Neuronal stem cell (in vitro differentiated cells): ENCODE measurements around the gene GATAD2B.

Experiments used
- DNase-seq: peaks from one replicate; pipeline ENCODE4 v3.0.0-alpha.2; 2013; ENCODE audit warnings: low spot score
- H2AFZ ChIP-seq: one replicate; pipeline ENCODE4 v1.6.1; 2013; ENCODE audit warnings: mild to moderate bottlenecking, low read length, inconsistent platforms
- H2AK5ac ChIP-seq: 2 replicates; pipeline ENCODE4 v1.6.1; 2013; ENCODE audit warnings: low read depth, mild to moderate bottlenecking, inconsistent platforms, low read length, moderate library complexity, mixed read lengths
- H2BK120ac ChIP-seq: 2 replicates; pipeline ENCODE4 v1.6.1; 2013; ENCODE audit warnings: low read depth, mild to moderate bottlenecking, inconsistent platforms, low read length, moderate library complexity, mixed read lengths
- H2BK12ac ChIP-seq: one replicate; pipeline ENCODE4 v1.6.1; 2013; ENCODE audit warnings: low read length, inconsistent platforms
- H2BK15ac ChIP-seq: 2 replicates; pipeline ENCODE4 v1.6.1; 2013; ENCODE audit warnings: mild to moderate bottlenecking, low read length, inconsistent platforms, mixed read lengths
- H2BK5ac ChIP-seq: one replicate; pipeline ENCODE4 v1.6.1; 2013; ENCODE audit warnings: inconsistent platforms, mild to moderate bottlenecking, low read length, moderate library complexity
- H3K14ac ChIP-seq: one replicate; pipeline ENCODE4 v1.6.1; 2013; ENCODE audit warnings: low read length, inconsistent platforms
- H3K18ac ChIP-seq: 2 replicates; pipeline ENCODE4 v1.6.1; 2013; ENCODE audit warnings: low read length, inconsistent platforms
- H3K23ac ChIP-seq: 2 replicates; pipeline ENCODE4 v1.6.1; 2013; ENCODE audit warnings: low read depth, mild to moderate bottlenecking, mixed read lengths, low read length, inconsistent platforms; ENCODE audit not compliant: poor library complexity
- H3K27ac ChIP-seq: replicated peaks from 3 replicates; pipeline ENCODE4 v1.5.1; 2013; ENCODE audit warnings: low read length, inconsistent platforms
- H3K27me3 ChIP-seq, 3 experiments: 2 replicates each; pipeline ENCODE4 v1.6.1; 2013; ENCODE audit warnings: low read length in 3 of 3, mild to moderate bottlenecking in 2 of 3, inconsistent platforms in 1 of 3, low read depth in 1 of 3, mixed read lengths in 1 of 3, moderate library complexity in 1 of 3; ENCODE audit not compliant: control insufficient read depth in 3 of 3, insufficient read depth in 3 of 3
- H3K36me3 ChIP-seq, 2 donors: replicated peaks in 1 of 2; 2 replicates each; pipeline ENCODE4 v1.6.1; 2013; ENCODE audit warnings: low read length in 2 of 2; ENCODE audit not compliant: control insufficient read depth in 2 of 2, insufficient read depth in 2 of 2
- H3K4ac ChIP-seq: 2 replicates; pipeline ENCODE4 v1.6.1; 2013; ENCODE audit warnings: inconsistent platforms, mild to moderate bottlenecking, low read length, moderate library complexity
- H3K4me1 ChIP-seq, 2 donors: 1 replicate in 1 of 2; 2 replicates in 1 of 2; pipeline ENCODE4 v1.6.1; 2013; ENCODE audit warnings: low read length in 2 of 2, low read depth in 1 of 2; ENCODE audit not compliant: control insufficient read depth in 2 of 2, insufficient read depth in 1 of 2
- H3K4me2 ChIP-seq: one replicate; pipeline ENCODE4 v1.6.1; 2013; ENCODE audit warnings: mild to moderate bottlenecking, low read length, inconsistent platforms; ENCODE audit not compliant: insufficient read depth, poor library complexity, severe bottlenecking
- H3K4me3 ChIP-seq, 2 donors: 2 replicates each; pipeline ENCODE4 v1.5.1; 2013; ENCODE audit warnings: low read length in 2 of 2, mild to moderate bottlenecking in 2 of 2, inconsistent platforms in 1 of 2, moderate library complexity in 1 of 2
- H3K79me1 ChIP-seq: one replicate; pipeline ENCODE4 v1.6.1; 2013; ENCODE audit warnings: low read depth, mild to moderate bottlenecking, inconsistent platforms, low read length, moderate library complexity
- H3K9ac ChIP-seq: one replicate; pipeline ENCODE4 v1.6.1; 2013; ENCODE audit warnings: mild to moderate bottlenecking, low read depth, low read length, inconsistent platforms; ENCODE audit not compliant: poor library complexity
- H3K9me3 ChIP-seq, 2 donors: replicated peaks in 1 of 2; 2 replicates each; pipeline versions ENCODE3 to v1.6.1; 2013; ENCODE audit warnings: low read length in 2 of 2, mild to moderate bottlenecking in 2 of 2, inconsistent platforms in 1 of 2, low read depth in 1 of 2, mixed read lengths in 1 of 2, moderate library complexity in 1 of 2; ENCODE audit not compliant: control insufficient read depth in 2 of 2, insufficient read depth in 1 of 2
- H4K8ac ChIP-seq: one replicate; pipeline ENCODE4 v1.6.1; 2013; ENCODE audit warnings: low read depth, mild to moderate bottlenecking, inconsistent platforms, low read length, moderate library complexity
- H4K91ac ChIP-seq: one replicate; pipeline ENCODE4 v1.6.1; 2013; ENCODE audit warnings: low read length, low read depth, mild to moderate bottlenecking, inconsistent platforms; ENCODE audit not compliant: poor library complexity
- WGBS, 2 donors: extraction: QIAGEN DNeasy Blood & Tissue Kit; methylation state at CpG; one replicate each; pipeline ENCODE4 v1.1.7; 2013; ENCODE audit warnings: missing lambda C conversion rate in 2 of 2, mixed read lengths in 1 of 2; ENCODE audit not compliant: insufficient read length in 2 of 2, insufficient replicate concordance in 1 of 2; ENCODE audit errors: extremely low coverage in 2 of 2; 5-methylcytosine and 5-hydroxymethylcytosine counted together

Gene GATAD2B

GRCh38 chr1:153938996-153939395 lies 16.2 kb upstream of the GATAD2B start:
- no peaks in the 10 kb centered on the region for H3K27me3 ChIP-seq
- H3K36me3 ChIP-seq, result peaks cover 11 to 91% of the 10 kb centered on the region in 2 donors
- no peak overlapping the region for H3K27ac ChIP-seq
- H4K91ac ChIP-seq, result no peak overlapping the region
- H3K9me3 ChIP-seq, result no peaks in the 10 kb centered on the region
- H2AFZ ChIP-seq, result no peak overlapping the region
- H2BK5ac ChIP-seq, result no peak overlapping the region
- no peak for DNase-seq
- H2BK15ac ChIP-seq, result no peak overlapping the region
- no peaks in the 10 kb centered on the region for H3K4me1 ChIP-seq
- H3K18ac ChIP-seq, result no peak overlapping the region
- H3K4me2 ChIP-seq, result no peak overlapping the region
- no peak overlapping the region for H3K9ac ChIP-seq
- no peak overlapping the region for H2AK5ac ChIP-seq
- peaks cover 2% of the 10 kb centered on the region for H3K79me1 ChIP-seq
- H2BK120ac ChIP-seq, result no peak overlapping the region
- no peak overlapping the region for H3K4me3 ChIP-seq
- WGBS, 2 donors, result no CpG with 5 or more reads among the region's 3 CpGs
- H3K23ac ChIP-seq, result no peak overlapping the region
- H2BK12ac ChIP-seq, result no peak overlapping the region
- H3K14ac ChIP-seq, result no peak overlapping the region
- no peak overlapping the region for H4K8ac ChIP-seq
- no peak overlapping the region for H3K4ac ChIP-seq

- Histone ChIP-seq H3K4me3 (no peak overlapping the region), H3K79me1 (peaks cover 2% of the 10 kb centered on the region), H3K14ac (no peak overlapping the region), H3K36me3 (peaks cover 11 to 92% of the 10 kb centered on the region in 2 donors), H2BK120ac (no peak overlapping the region), H2BK12ac (no peak overlapping the region), H2BK5ac (no peak overlapping the region), H3K27ac (no peak overlapping the region), H2BK15ac (no peak overlapping the region), H2AFZ (no peak overlapping the region), H3K23ac (no peak overlapping the region), H3K4ac (no peak overlapping the region), H4K8ac (no peak overlapping the region), H3K27me3 (no peaks in the 10 kb centered on the region), H3K9ac (no peak overlapping the region), H3K18ac (no peak overlapping the region), H3K4me1 (no peaks in the 10 kb centered on the region), H3K9me3 (no peaks in the 10 kb centered on the region), H3K4me2 (no peak overlapping the region), H4K91ac (no peak overlapping the region), H2AK5ac (no peak overlapping the region)
- no CpG with 5 or more reads among the region's 10 CpGs for WGBS, 2 donors
- DNase-seq, result no peak
These were observed 14.6 kb upstream of the GATAD2B start for GRCh38 chr1:153937331-153937730.

- peaks cover 14 to 87% of the 10 kb centered on the region in 2 donors for H3K36me3 ChIP-seq
- H3K79me1 ChIP-seq, result no peaks in the 10 kb centered on the region
- DNase-seq, result no peak
- peak overlapping the region; percentile 68 for H3K23ac ChIP-seq
- WGBS, 2 donors, result no CpG with 5 or more reads among the region's 12 CpGs
- H2BK5ac ChIP-seq, result peak overlapping the region; percentile 22
- H3K4me2 ChIP-seq, result no peak overlapping the region
- no peak overlapping the region for H3K27ac ChIP-seq
- no peaks in the 10 kb centered on the region for H3K27me3 ChIP-seq
- H3K4ac ChIP-seq, result no peak overlapping the region
- no peak overlapping the region for H2AFZ ChIP-seq
- no peak overlapping the region for H2BK120ac ChIP-seq
- peak overlapping the region; percentile 63 for H3K9ac ChIP-seq
- no peak overlapping the region for H2AK5ac ChIP-seq
- H3K4me1 ChIP-seq, result no peaks in the 10 kb centered on the region
- H4K8ac ChIP-seq, result no peak overlapping the region
- H3K9me3 ChIP-seq, result no peaks in the 10 kb centered on the region
- H2BK15ac ChIP-seq, result no peak overlapping the region
- H3K18ac ChIP-seq, result peak overlapping the region; percentile 72
- H2BK12ac ChIP-seq, result no peak overlapping the region
- peak overlapping the region in 1 of 2 donors; percentile 5 for H3K4me3 ChIP-seq
- no peak overlapping the region for H3K14ac ChIP-seq
- H4K91ac ChIP-seq, result no peak overlapping the region
These were observed 13.4 kb upstream of the GATAD2B start for GRCh38 chr1:153936011-153936802.

- peaks cover 14 to 87% of the 10 kb centered on the region in 2 donors for H3K36me3 ChIP-seq
- H3K9ac ChIP-seq, result peak overlapping the region; percentile 4
- no peak for DNase-seq
- H3K4me3 ChIP-seq, result no peak overlapping the region
- no peak overlapping the region for H2AFZ ChIP-seq
- WGBS, 2 donors, result no CpG with 5 or more reads among the region's 9 CpGs
- no peak overlapping the region for H2AK5ac ChIP-seq
- no peaks in the 10 kb centered on the region for H3K27me3 ChIP-seq
- H3K79me1 ChIP-seq, result no peaks in the 10 kb centered on the region
- H3K9me3 ChIP-seq, result no peaks in the 10 kb centered on the region
- H3K4ac ChIP-seq, result no peak overlapping the region
- H3K14ac ChIP-seq, result peak overlapping the region; percentile 38
- H2BK120ac ChIP-seq, result no peak overlapping the region
- H4K8ac ChIP-seq, result no peak overlapping the region
- H3K4me2 ChIP-seq, result no peak overlapping the region
- H4K91ac ChIP-seq, result no peak overlapping the region
- H3K27ac ChIP-seq, result no peak overlapping the region
- H2BK12ac ChIP-seq, result no peak overlapping the region
- peak overlapping the region; percentile 53 for H2BK5ac ChIP-seq
- H3K23ac ChIP-seq, result peak overlapping the region; percentile 31
- H3K4me1 ChIP-seq, result no peaks in the 10 kb centered on the region
- H2BK15ac ChIP-seq, result no peak overlapping the region
- H3K18ac ChIP-seq, result no peak overlapping the region
These were observed 12.0 kb upstream of the GATAD2B start for GRCh38 chr1:153934746-153935145.
